ENCODE data around the gene NFKB1. TPM values are rescaled to one million over a fixed set of nuclear protein-coding genes. Genes with fewer than 3 reads are reported as not detected.

The NFKB1 gene
- total and polyA plus RNA-seq, 2 donors (not counting 1 experiment from before 2014, with no cell fraction given): 32.0 to 88.1 TPM

GRCh38 chr4:102529977-102530376, 28.8 kb downstream of the NFKB1 start:
- Histone ChIP-seq H2AFZ (ENCODE audit: insufficient read depth, low read depth, low read length, poor library complexity, severe bottlenecking) (no peak overlapping the region), H3K79me2 (ENCODE audit: control insufficient read depth, insufficient read depth, low read length) (peaks cover 59% of the 10 kb centered on the region), H3K9me3 (ENCODE audit: control extremely low read depth in 1 of 3, control insufficient read depth in 2 of 3, insufficient read depth in 1 of 3, low read length in 2 of 3) (no peaks in the 10 kb centered on the region), H3K4me2 (replicated peaks; ENCODE audit: low read depth, low read length, poor library complexity, severe bottlenecking) (no peak overlapping the region), H3K4me3 (ENCODE audit: control extremely low read depth in 1 of 5, extremely low read depth in 1 of 5, insufficient read depth in 1 of 5, low read depth in 2 of 5, low read length in 4 of 5) (no peak overlapping the region), H3K9ac (ENCODE audit: low read length) (no peak overlapping the region), H3K27ac (ENCODE audit: low read length in 2 of 2) (no peak overlapping the region), H4K20me1 (ENCODE audit: control insufficient read depth, insufficient read depth, low read length, poor library complexity, severe bottlenecking) (peaks cover 53% of the 10 kb centered on the region), H3K27me3 (replicated peaks in 1 of 4; ENCODE audit: control extremely low read depth in 1 of 4, control insufficient read depth in 3 of 4, insufficient read depth in 4 of 4, low read length in 3 of 4) (no peaks in the 10 kb centered on the region), H3K4me1 (ENCODE audit: control insufficient read depth in 2 of 2, insufficient read depth in 2 of 2, low read length in 2 of 2) (peaks cover 7 to 8% of the 10 kb centered on the region in 2 donors), H3K36me3 (replicated peaks in 1 of 2; ENCODE audit: control extremely low read depth in 1 of 2, control insufficient read depth in 1 of 2, extremely low read depth in 1 of 2, insufficient read depth in 2 of 2, low read length in 1 of 2) (peaks cover 10 to 50% of the 10 kb centered on the region in 2 experiments)
- Mint-ChIP-seq H3K27ac (no peak overlapping the region), H3K9me3 (ENCODE audit: insufficient read depth) (no peaks in the 10 kb centered on the region), H3K27me3 (no peaks in the 10 kb centered on the region), H3K4me3 (no peak overlapping the region), H3K4me1 (peaks cover 57% of the 10 kb centered on the region)
- TF ChIP-seq EZH2 (IDR thresholded peaks at IDR 0.05; ENCODE audit: borderline replicate concordance, insufficient read depth, low read depth, low read length, poor library complexity, severe bottlenecking): no peak
- TF ChIP-seq CTCF (IDR thresholded peaks at IDR 0.05): no peak
- DNase-seq: no peak
- intact Hi-C loops (cut with micrococcal nuclease): no loop called here
- ChIA-PET CTCF (no interaction called here), POLR2A (no interaction called here)
- no peak for ATAC-seq (ENCODE audit: low read depth)
- WGBS (ENCODE audit: insufficient coverage): no CpG with 5 or more reads among the region's 1 CpG

- intact Hi-C loops (cut with micrococcal nuclease): no loop called here
- ChIA-PET CTCF (interaction anchor here (0.6 kb wide), 1 partner anchor 516 kb away, joined by 5 read pairs; no protein-coding TSS in a partner anchor), POLR2A (no interaction called here)
- no peak for ATAC-seq (ENCODE audit: low read depth)
- H4K20me1 ChIP-seq (ENCODE audit: control insufficient read depth, insufficient read depth, low read length, poor library complexity, severe bottlenecking): peaks cover 43% of the 10 kb centered on the region
- H3K4me3 ChIP-seq (ENCODE audit: control extremely low read depth in 1 of 5, extremely low read depth in 1 of 5, insufficient read depth in 1 of 5, low read depth in 2 of 5, low read length in 4 of 5): no peak overlapping the region
- peaks cover 56% of the 10 kb centered on the region for H3K4me1 Mint-ChIP-seq
- H3K79me2 ChIP-seq (ENCODE audit: control insufficient read depth, insufficient read depth, low read length): peaks cover 56% of the 10 kb centered on the region
- peaks cover 7 to 45% of the 10 kb centered on the region in 2 experiments for H3K36me3 ChIP-seq (replicated peaks in 1 of 2; ENCODE audit: control extremely low read depth in 1 of 2, control insufficient read depth in 1 of 2, extremely low read depth in 1 of 2, insufficient read depth in 2 of 2, low read length in 1 of 2)
- no peak overlapping the region for H3K27ac Mint-ChIP-seq
- no peaks in the 10 kb centered on the region for H3K9me3 Mint-ChIP-seq (ENCODE audit: insufficient read depth)
- no CpG with 5 or more reads among the region's 2 CpGs for WGBS (ENCODE audit: insufficient coverage)
- H2AFZ ChIP-seq (ENCODE audit: insufficient read depth, low read depth, low read length, poor library complexity, severe bottlenecking): no peak overlapping the region
- no peaks in the 10 kb centered on the region for H3K27me3 Mint-ChIP-seq
- H3K9me3 ChIP-seq (ENCODE audit: control extremely low read depth in 1 of 3, control insufficient read depth in 2 of 3, insufficient read depth in 1 of 3, low read length in 2 of 3): no peaks in the 10 kb centered on the region
- no peak overlapping the region for H3K27ac ChIP-seq (ENCODE audit: low read length in 2 of 2)
- H3K4me1 ChIP-seq (ENCODE audit: control insufficient read depth in 2 of 2, insufficient read depth in 2 of 2, low read length in 2 of 2): peaks cover 7 to 8% of the 10 kb centered on the region in 2 donors
- no peak for TF ChIP-seq CTCF (IDR thresholded peaks at IDR 0.05)
- no peak for TF ChIP-seq EZH2 (IDR thresholded peaks at IDR 0.05; ENCODE audit: borderline replicate concordance, insufficient read depth, low read depth, low read length, poor library complexity, severe bottlenecking)
- DNase-seq: no peak
- no peak overlapping the region for H3K9ac ChIP-seq (ENCODE audit: low read length)
- H3K4me3 Mint-ChIP-seq: no peak overlapping the region
- H3K4me2 ChIP-seq (replicated peaks; ENCODE audit: low read depth, low read length, poor library complexity, severe bottlenecking): no peak overlapping the region
- H3K27me3 ChIP-seq (replicated peaks in 1 of 4; ENCODE audit: control extremely low read depth in 1 of 4, control insufficient read depth in 3 of 4, insufficient read depth in 4 of 4, low read length in 3 of 4): no peaks in the 10 kb centered on the region
These were observed 29.8 kb downstream of the NFKB1 start for GRCh38 chr4:102530986-102531385.

All from B cell (primary cell).